ENCODE data around the gene IL1RL2. TPM values are rescaled to one million over a fixed set of nuclear protein-coding genes. Genes with fewer than 3 reads are reported as not detected.

The IL1RL2 gene
- total RNA-seq, 3 donors from 2014 or later (not counting 1 experiment from before 2014, with no cell fraction given) = not detected

DNA sequence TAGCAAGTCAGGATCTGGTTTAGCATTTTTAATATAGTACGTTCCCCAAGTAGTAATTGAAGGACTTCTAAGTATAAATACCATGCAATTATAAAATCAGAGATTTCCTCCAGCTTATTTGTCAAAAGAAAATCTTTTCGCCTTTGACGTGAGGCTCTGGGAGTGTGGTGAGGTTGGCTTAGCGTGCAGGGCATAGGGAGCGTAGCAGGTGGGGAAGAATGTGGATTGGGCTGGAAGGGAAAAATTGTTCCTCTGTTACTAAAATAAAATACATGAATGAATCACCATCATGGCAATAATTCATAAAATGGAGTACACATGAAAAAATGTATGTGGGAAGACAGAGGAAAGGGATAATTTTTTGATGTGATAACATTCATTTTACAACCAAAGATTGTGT, 5.4 kb upstream of the IL1RL2 start:
- H3K9me3 Mint-ChIP-seq = no peaks in the 10 kb centered on the region
- intact Hi-C loops (cut with micrococcal nuclease) = no loop called here

DNA sequence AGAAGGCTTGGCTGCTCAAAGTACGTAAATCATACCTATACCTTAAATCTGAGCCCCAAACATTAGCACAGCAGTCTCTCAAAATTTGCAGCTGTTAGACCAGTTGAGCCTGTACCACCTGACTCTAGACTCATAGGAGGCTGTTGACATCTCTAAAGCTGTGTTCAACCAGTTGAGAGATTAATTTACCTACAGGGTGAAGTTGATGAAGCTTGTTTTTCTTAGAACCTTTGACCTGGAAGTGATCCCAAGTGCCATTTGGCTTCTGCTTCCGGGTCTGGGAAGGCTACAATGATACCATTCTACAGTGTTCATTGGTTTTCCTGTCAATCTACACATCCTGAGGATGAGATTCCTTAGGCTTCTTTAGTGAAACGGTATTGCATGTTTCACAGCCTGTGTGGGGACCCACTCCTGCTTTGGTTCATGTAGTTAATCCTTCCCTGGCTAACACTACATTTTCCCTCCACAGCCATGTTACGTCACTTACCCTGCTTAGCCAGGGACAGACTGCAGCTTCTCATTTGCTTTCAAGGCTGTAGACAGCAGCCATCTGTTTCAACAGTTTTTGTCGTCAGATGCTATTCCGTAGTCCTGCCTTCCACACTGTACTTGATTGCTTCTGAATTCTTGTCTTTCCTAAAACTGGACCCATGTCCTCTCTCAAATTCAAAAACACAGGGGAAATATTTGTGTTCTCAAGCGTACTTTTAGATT, 4.7 kb upstream of the IL1RL2 start:
- Mint-ChIP-seq H3K27me3 (ENCODE audit: low read depth in 2 of 2) (peaks cover 32 to 54% of the 10 kb centered on the region in 2 donors), H3K4me3 (no peak overlapping the region), H3K27ac (no peak overlapping the region), H3K9me3 (no peaks in the 10 kb centered on the region), H3K36me3 (no peaks in the 10 kb centered on the region), H3K4me1 (no peaks in the 10 kb centered on the region)
- H3K36me3 ChIP-seq (ENCODE audit: control insufficient read depth, insufficient read depth, low read length) = no peaks in the 10 kb centered on the region
- peaks cover 4% of the 10 kb centered on the region for H3K27me3 ChIP-seq (ENCODE audit: control insufficient read depth, insufficient read depth, low read length)
- H3K4me3 ChIP-seq (ENCODE audit: low read length) = no peak overlapping the region
- H3K4me1 ChIP-seq (ENCODE audit: control insufficient read depth, insufficient read depth, low read length) = no peaks in the 10 kb centered on the region
- TF ChIP-seq, protein P1, sequence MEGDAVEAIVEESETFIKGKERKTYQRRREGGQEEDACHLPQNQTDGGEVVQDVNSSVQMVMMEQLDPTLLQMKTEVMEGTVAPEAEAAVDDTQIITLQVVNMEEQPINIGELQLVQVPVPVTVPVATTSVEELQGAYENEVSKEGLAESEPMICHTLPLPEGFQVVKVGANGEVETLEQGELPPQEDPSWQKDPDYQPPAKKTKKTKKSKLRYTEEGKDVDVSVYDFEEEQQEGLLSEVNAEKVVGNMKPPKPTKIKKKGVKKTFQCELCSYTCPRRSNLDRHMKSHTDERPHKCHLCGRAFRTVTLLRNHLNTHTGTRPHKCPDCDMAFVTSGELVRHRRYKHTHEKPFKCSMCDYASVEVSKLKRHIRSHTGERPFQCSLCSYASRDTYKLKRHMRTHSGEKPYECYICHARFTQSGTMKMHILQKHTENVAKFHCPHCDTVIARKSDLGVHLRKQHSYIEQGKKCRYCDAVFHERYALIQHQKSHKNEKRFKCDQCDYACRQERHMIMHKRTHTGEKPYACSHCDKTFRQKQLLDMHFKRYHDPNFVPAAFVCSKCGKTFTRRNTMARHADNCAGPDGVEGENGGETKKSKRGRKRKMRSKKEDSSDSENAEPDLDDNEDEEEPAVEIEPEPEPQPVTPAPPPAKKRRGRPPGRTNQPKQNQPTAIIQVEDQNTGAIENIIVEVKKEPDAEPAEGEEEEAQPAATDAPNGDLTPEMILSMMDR (IDR thresholded peaks at IDR 0.05) = no peak
- H3K27ac ChIP-seq (ENCODE audit: low read length) = no peak overlapping the region
- DNase-seq (no peak), ATAC-seq (no peak)
- H3K9me3 ChIP-seq (ENCODE audit: control insufficient read depth, insufficient read depth, low read length) = no peaks in the 10 kb centered on the region
- intact Hi-C loops (cut with micrococcal nuclease) = no loop called here
- whole genome bisulfite sequencing (ENCODE audit: insufficient coverage) = 91% methylated on average over 6 of the region's 7 CpGs

More for the DNA sequence above, 5.4 kb upstream of the IL1RL2 start:
- Histone ChIP-seq H3K27me3 (ENCODE audit: control insufficient read depth, insufficient read depth, low read length) (peaks cover 4% of the 10 kb centered on the region), H3K4me1 (ENCODE audit: control insufficient read depth, insufficient read depth, low read length) (no peaks in the 10 kb centered on the region), H3K9me3 (ENCODE audit: control insufficient read depth, insufficient read depth, low read length) (no peaks in the 10 kb centered on the region), H3K36me3 (ENCODE audit: control insufficient read depth, insufficient read depth, low read length) (no peaks in the 10 kb centered on the region), H3K4me3 (ENCODE audit: low read length) (no peak overlapping the region), H3K27ac (ENCODE audit: low read length) (no peak overlapping the region)
- Mint-ChIP-seq H3K4me3 (no peak overlapping the region), H3K36me3 (no peaks in the 10 kb centered on the region), H3K27me3 (ENCODE audit: low read depth in 2 of 2) (peaks cover 26 to 49% of the 10 kb centered on the region in 2 donors), H3K27ac (no peak overlapping the region), H3K4me1 (no peaks in the 10 kb centered on the region)
- DNase-seq (no peak), ATAC-seq (no peak)
- TF ChIP-seq, protein P1 (IDR thresholded peaks at IDR 0.05) = no peak
- WGBS (ENCODE audit: insufficient coverage) = 91% methylated on average over 4 of the region's 5 CpGs

DNA sequence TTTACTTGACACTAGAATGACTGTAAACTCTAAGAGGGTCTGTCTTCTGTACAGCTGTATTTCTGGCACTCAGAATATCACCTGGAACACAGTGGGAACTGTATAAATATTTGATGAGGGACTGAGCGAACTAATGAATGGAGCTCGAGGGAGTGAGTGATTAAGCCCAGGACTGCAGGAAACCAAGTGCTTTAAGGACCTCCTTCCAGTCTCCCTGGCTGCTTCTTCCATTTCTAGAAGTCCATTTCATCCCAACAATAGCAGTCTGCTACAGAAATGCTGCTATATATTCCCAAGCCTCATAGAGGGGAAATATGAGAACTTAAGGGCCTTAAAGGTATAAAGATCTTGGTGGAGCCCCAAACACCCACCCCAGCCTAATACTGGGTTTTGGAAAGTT, 2.8 kb upstream of the IL1RL2 start:
- Histone ChIP-seq H3K9me3 (ENCODE audit: control insufficient read depth, insufficient read depth, low read length) (no peaks in the 10 kb centered on the region), H3K36me3 (ENCODE audit: control insufficient read depth, insufficient read depth, low read length) (no peaks in the 10 kb centered on the region), H3K4me3 (ENCODE audit: low read length) (no peak overlapping the region), H3K27ac (ENCODE audit: low read length) (no peak overlapping the region), H3K27me3 (ENCODE audit: control insufficient read depth, insufficient read depth, low read length) (peaks cover 7% of the 10 kb centered on the region), H3K4me1 (ENCODE audit: control insufficient read depth, insufficient read depth, low read length) (peaks cover 8% of the 10 kb centered on the region)
- ATAC-seq = no peak
- intact Hi-C loops (cut with micrococcal nuclease) = loop anchor here (2.0 kb wide), 1 partner anchor 57 kb away; no protein-coding TSS in a partner anchor
- no peak for DNase-seq
- TF ChIP-seq, protein P1 (IDR thresholded peaks at IDR 0.05) = no peak
- Mint-ChIP-seq H3K27ac (no peak overlapping the region), H3K4me3 (no peak overlapping the region), H3K36me3 (no peaks in the 10 kb centered on the region), H3K9me3 (no peaks in the 10 kb centered on the region), H3K27me3 (ENCODE audit: low read depth in 2 of 2) (peaks cover 35 to 68% of the 10 kb centered on the region in 2 donors), H3K4me1 (peaks cover 6 to 7% of the 10 kb centered on the region in 2 donors)
- 67% methylated on average over 2 of the region's 2 CpGs for WGBS (ENCODE audit: insufficient coverage)
